Subcutaneous abdominal adipose tissue (tissue), 5 donors: ENCODE measurements around the gene NDRG2.

Experiments
- H3K27ac ChIP-seq: one replicate; pipeline ENCODE4 v1.7.0; 2013; ENCODE audit warnings: low read depth, mild to moderate bottlenecking, inconsistent platforms, low read length, moderate library complexity
- H3K27me3 ChIP-seq, 5 donors: one replicate each; pipeline ENCODE4 v1.7.0; 2013; ENCODE audit warnings: low read length in 5 of 5, inconsistent platforms in 1 of 5; ENCODE audit not compliant: control insufficient read depth in 5 of 5, insufficient read depth in 4 of 5
- H3K36me3 ChIP-seq, 5 donors: one replicate each; pipeline ENCODE4 v1.7.0; 2013; ENCODE audit warnings: low read length in 5 of 5; ENCODE audit not compliant: control insufficient read depth in 5 of 5, insufficient read depth in 5 of 5
- H3K4me1 ChIP-seq, 5 donors: one replicate each; pipeline ENCODE4 v1.7.0; 2013; ENCODE audit warnings: low read length in 5 of 5, mild to moderate bottlenecking in 3 of 5, moderate library complexity in 1 of 5; ENCODE audit not compliant: control insufficient read depth in 5 of 5, insufficient read depth in 5 of 5
- H3K4me3 ChIP-seq, 5 donors: one replicate each; pipeline ENCODE4 v1.7.0; 2013; ENCODE audit warnings: low read length in 5 of 5, low read depth in 1 of 5
- H3K9ac ChIP-seq, 5 donors: one replicate each; pipeline ENCODE4 v1.7.0; 2013; ENCODE audit warnings: low read length in 5 of 5, mild to moderate bottlenecking in 4 of 5, moderate library complexity in 3 of 5
- H3K9me3 ChIP-seq, 5 donors: one replicate each; pipeline ENCODE4 v1.7.0; 2013; ENCODE audit warnings: low read length in 5 of 5; ENCODE audit not compliant: control insufficient read depth in 5 of 5
- donor health status: healthy.
- donor health status: healthy.
- donor health status: healthy.
- donor health status: healthy.
- donor health status: healthy.

The NDRG2 gene

GRCh38 chr14:21068521-21069387 is 43.9 kb upstream of the NDRG2 start:
- Histone ChIP-seq H3K9me3 (no peaks in the 10 kb centered on the region), H3K27me3 (no peaks in the 10 kb centered on the region), H3K4me1 (peaks cover 16 to 55% (median 52%) of the 10 kb centered on the region in 5 donors), H3K4me3 (peak overlapping the region; percentile 69 to 88 (median 78)), H3K9ac (peak overlapping the region; percentile 56 to 92 (median 83)), H3K36me3 (peaks cover 0 to 15% (median 10%) of the 10 kb centered on the region in 5 donors), H3K27ac (peak overlapping the region; percentile 98)

GRCh38 chr14:21066882-21067502 is 42.1 kb upstream of the NDRG2 start:
- no peak overlapping the region for H3K9ac ChIP-seq
- H3K4me1 ChIP-seq: peaks cover 8 to 56% (median 53%) of the 10 kb centered on the region in 5 donors
- H3K27ac ChIP-seq: peak overlapping the region; percentile 40
- H3K9me3 ChIP-seq: no peaks in the 10 kb centered on the region
- no peaks in the 10 kb centered on the region for H3K27me3 ChIP-seq
- H3K4me3 ChIP-seq: no peak overlapping the region
- H3K36me3 ChIP-seq: no peaks in the 10 kb centered on the region

- Histone ChIP-seq H3K27ac (peak overlapping the region; percentile 82), H3K4me1 (peaks cover 3 to 47% (median 42%) of the 10 kb centered on the region in 5 donors), H3K4me3 (no peak overlapping the region), H3K9ac (peak overlapping the region in 4 of 5 donors; percentile 50 to 64 (median 58)), H3K36me3 (no peaks in the 10 kb centered on the region), H3K9me3 (no peaks in the 10 kb centered on the region), H3K27me3 (no peaks in the 10 kb centered on the region)
Measured at GRCh38 chr14:21063479-21063878, 38.6 kb upstream of the NDRG2 start.

GRCh38 chr14:21061347-21061668 is 36.4 kb upstream of the NDRG2 start:
- H3K9ac ChIP-seq: peak overlapping the region in 2 of 5 donors; percentile 53 to 54
- H3K4me1 ChIP-seq: peaks cover 5 to 47% (median 45%) of the 10 kb centered on the region in 5 donors
- no peaks in the 10 kb centered on the region for H3K27me3 ChIP-seq
- no peaks in the 10 kb centered on the region for H3K9me3 ChIP-seq
- H3K36me3 ChIP-seq: no peaks in the 10 kb centered on the region
- peak overlapping the region in 1 of 5 donors; percentile 5 for H3K4me3 ChIP-seq
- H3K27ac ChIP-seq: peak overlapping the region; percentile 82

- no peaks in the 10 kb centered on the region for H3K36me3 ChIP-seq
- peak overlapping the region in 1 of 5 donors; percentile 44 for H3K4me3 ChIP-seq
- H3K27ac ChIP-seq: peak overlapping the region; percentile 82
- no peaks in the 10 kb centered on the region for H3K9me3 ChIP-seq
- peak overlapping the region in 2 of 5 donors; percentile 7 to 54 for H3K9ac ChIP-seq
- no peaks in the 10 kb centered on the region for H3K27me3 ChIP-seq
- H3K4me1 ChIP-seq: peaks cover 5 to 47% (median 46%) of the 10 kb centered on the region in 5 donors
Measured at GRCh38 chr14:21060614-21061346, 35.9 kb upstream of the NDRG2 start.

GRCh38 chr14:21059842-21060613 is 35.2 kb upstream of the NDRG2 start:
- Histone ChIP-seq H3K27ac (peak overlapping the region; percentile 82), H3K4me1 (peaks cover 5 to 48% (median 44%) of the 10 kb centered on the region in 5 donors), H3K36me3 (no peaks in the 10 kb centered on the region), H3K4me3 (peak overlapping the region in 1 of 5 donors; percentile 44), H3K9me3 (no peaks in the 10 kb centered on the region), H3K9ac (peak overlapping the region in 1 of 5 donors; percentile 7), H3K27me3 (no peaks in the 10 kb centered on the region)

- peaks cover 5 to 53% (median 43%) of the 10 kb centered on the region in 5 donors for H3K4me1 ChIP-seq
- no peaks in the 10 kb centered on the region for H3K36me3 ChIP-seq
- no peaks in the 10 kb centered on the region for H3K27me3 ChIP-seq
- H3K9me3 ChIP-seq: no peaks in the 10 kb centered on the region
- no peak overlapping the region for H3K4me3 ChIP-seq
- no peak overlapping the region for H3K27ac ChIP-seq
- no peak overlapping the region for H3K9ac ChIP-seq
Measured at GRCh38 chr14:21058903-21059302, 34.0 kb upstream of the NDRG2 start.

GRCh38 chr14:21057803-21058675 is 33.2 kb upstream of the NDRG2 start, which contains the start of gene RNASE8:
Gene RNASE8 (plus strand): TSS chr14:21057822. CDS start chr14:21057893, 71 bp downstream.
- no peaks in the 10 kb centered on the region for H3K36me3 ChIP-seq
- H3K9me3 ChIP-seq: no peaks in the 10 kb centered on the region
- H3K9ac ChIP-seq: no peak within 1 kb of the TSS
- no peaks in the 10 kb centered on the region for H3K27me3 ChIP-seq
- no peak within 1 kb of the TSS for H3K27ac ChIP-seq
- H3K4me1 ChIP-seq: peaks cover 3 to 46% (median 35%) of the 10 kb centered on the region in 5 donors
- H3K4me3 ChIP-seq: no peak within 1 kb of the TSS
